GM12801 (cell line): ENCODE results near the gene KRTAP1-4.
"Not testable (repeated sequence)": the region's sequence is repeated elsewhere in the genome, so short reads cannot be mapped to it uniquely, and the experiment has no call there.

Experiments
- CTCF ChIP-seq: IDR thresholded peaks from one replicate; pipeline ENCODE4 v1.5.1; 2011; ENCODE audit warnings: control low read depth; ENCODE audit not compliant: insufficient read length; ENCODE audit errors: extremely low read depth

The KRTAP1-4 gene

GRCh38 chr17:41009301-41009760, 20.7 kb downstream of the KRTAP1-4 start:
- no peak for TF ChIP-seq CTCF

- no peak for TF ChIP-seq CTCF
Measured at GRCh38 chr17:41008811-41009210, 21.2 kb downstream of the KRTAP1-4 start, which contains the start of gene KRTAP3-1. TSS of gene KRTAP3-1 (minus strand) at chr17:41009128. CDS start at chr17:41009074, 54 bp downstream.

GRCh38 chr17:41004397-41004796, 25.6 kb downstream of the KRTAP1-4 start:
- no peak for TF ChIP-seq CTCF

GRCh38 chr17:41003926-41004325, 26.1 kb downstream of the KRTAP1-4 start:
- TF ChIP-seq CTCF, result no peak

GRCh38 chr17:41002814-41003213, 27.2 kb downstream of the KRTAP1-4 start:
- no peak for TF ChIP-seq CTCF

GRCh38 chr17:41001795-41002194, 28.2 kb downstream of the KRTAP1-4 start:
- no peak for TF ChIP-seq CTCF

GRCh38 chr17:40999563-40999962, 30.4 kb downstream of the KRTAP1-4 start, which contains the start of gene KRTAP3-2:
TSS of gene KRTAP3-2 (minus strand) at chr17:40999906. CDS start at chr17:40999853, 53 bp downstream.
- not testable (repeated sequence) for TF ChIP-seq CTCF
